ENCODE measurements around the gene ZDHHC14.

Gene ZDHHC14

GRCh38 chr6:157556144-157556645, 175.2 kb downstream of the ZDHHC14 start:
- no peak for TF ChIP-seq CREB5 (CRISPR knock-in tag; IDR thresholded peaks at IDR 0.05; ENCODE audit: low read depth)
- TF ChIP-seq ISL1 (CRISPR knock-in tag; IDR thresholded peaks at IDR 0.05): no peak
- no peak for TF ChIP-seq TOX (CRISPR knock-in tag; IDR thresholded peaks at IDR 0.05; ENCODE audit: borderline replicate concordance)
- TF ChIP-seq ZNF8 (CRISPR knock-in tag; IDR thresholded peaks at IDR 0.05): no peak
- no peak for TF ChIP-seq RARB (CRISPR knock-in tag; IDR thresholded peaks at IDR 0.05)
- no peak for TF ChIP-seq SNAI2 (CRISPR knock-in tag; IDR thresholded peaks at IDR 0.05)
- no peak for TF ChIP-seq TCF4 (CRISPR knock-in tag; IDR thresholded peaks at IDR 0.05; ENCODE audit: borderline replicate concordance)
- TF ChIP-seq ARNTL (CRISPR knock-in tag; IDR thresholded peaks at IDR 0.05; ENCODE audit: borderline replicate concordance, low read depth): no peak
- no peak for TF ChIP-seq OSR1 (CRISPR knock-in tag; IDR thresholded peaks at IDR 0.05)

GRCh38 chr6:157556671-157557430, 175.9 kb downstream of the ZDHHC14 start:
- ATAC-seq: no peak
- no peak for TF ChIP-seq ZFP3 (CRISPR knock-in tag; IDR thresholded peaks at IDR 0.05)
- TF ChIP-seq PPARA (CRISPR knock-in tag; IDR thresholded peaks at IDR 0.05; ENCODE audit: borderline replicate concordance): no peak
- no peak for TF ChIP-seq ZNF70 (CRISPR knock-in tag; IDR thresholded peaks at IDR 0.05)
- TF ChIP-seq CSRNP3 (CRISPR knock-in tag; IDR thresholded peaks at IDR 0.05): no peak
- TF ChIP-seq OSR1 (CRISPR knock-in tag; IDR thresholded peaks at IDR 0.05): no peak
- TF ChIP-seq ISL1 (CRISPR knock-in tag; IDR thresholded peaks at IDR 0.05): no peak

More at GRCh38 chr6:157556144-157556645, 175.2 kb downstream of the ZDHHC14 start:
- no peak for ATAC-seq

- no peak for ATAC-seq
- no peak for TF ChIP-seq CSRNP3 (CRISPR knock-in tag; IDR thresholded peaks at IDR 0.05)
- TF ChIP-seq PPARA (CRISPR knock-in tag; IDR thresholded peaks at IDR 0.05; ENCODE audit: borderline replicate concordance): no peak
- TF ChIP-seq ZC3H10 (CRISPR knock-in tag; IDR thresholded peaks at IDR 0.05): no peak
- no peak for TF ChIP-seq ZFP3 (CRISPR knock-in tag; IDR thresholded peaks at IDR 0.05)
- no peak for TF ChIP-seq GLIS3 (CRISPR knock-in tag; IDR thresholded peaks at IDR 0.05)
- TF ChIP-seq ISL1 (CRISPR knock-in tag; IDR thresholded peaks at IDR 0.05): no peak
- no peak for TF ChIP-seq TCF4 (CRISPR knock-in tag; IDR thresholded peaks at IDR 0.05; ENCODE audit: borderline replicate concordance)
- TF ChIP-seq POU6F1 (CRISPR knock-in tag; IDR thresholded peaks at IDR 0.05; ENCODE audit: borderline replicate concordance, low read depth): no peak
- TF ChIP-seq PATZ1 (CRISPR knock-in tag; IDR thresholded peaks at IDR 0.05; ENCODE audit: borderline replicate concordance): no peak
- no peak for TF ChIP-seq BACH2 (CRISPR knock-in tag; IDR thresholded peaks at IDR 0.05; ENCODE audit: borderline replicate concordance)
- no peak for TF ChIP-seq ZNF70 (CRISPR knock-in tag; IDR thresholded peaks at IDR 0.05)
These were observed 176.6 kb downstream of the ZDHHC14 start for GRCh38 chr6:157557559-157557958.

GRCh38 chr6:157558049-157558448, 177.1 kb downstream of the ZDHHC14 start:
- TF ChIP-seq GLIS3 (CRISPR knock-in tag; IDR thresholded peaks at IDR 0.05): no peak
- no peak for TF ChIP-seq ESRRG (CRISPR knock-in tag; IDR thresholded peaks at IDR 0.05)
- no peak for TF ChIP-seq ARNTL (CRISPR knock-in tag; IDR thresholded peaks at IDR 0.05; ENCODE audit: borderline replicate concordance, low read depth)
- TF ChIP-seq ZFP3 (CRISPR knock-in tag; IDR thresholded peaks at IDR 0.05): no peak
- TF ChIP-seq BACH2 (CRISPR knock-in tag; IDR thresholded peaks at IDR 0.05; ENCODE audit: borderline replicate concordance): no peak
- TF ChIP-seq CREB5 (CRISPR knock-in tag; IDR thresholded peaks at IDR 0.05; ENCODE audit: low read depth): no peak
- no peak for TF ChIP-seq CSDC2 (CRISPR knock-in tag; IDR thresholded peaks at IDR 0.05)
- TF ChIP-seq ZNF8 (CRISPR knock-in tag; IDR thresholded peaks at IDR 0.05): no peak
- TF ChIP-seq ZFP30 (CRISPR knock-in tag; IDR thresholded peaks at IDR 0.05): no peak
- no peak for TF ChIP-seq ZNF70 (CRISPR knock-in tag; IDR thresholded peaks at IDR 0.05)
- no peak for TF ChIP-seq RARB (CRISPR knock-in tag; IDR thresholded peaks at IDR 0.05)
- no peak for ATAC-seq

Data from SK-N-SH treated with all-trans-retinoic acid at 6 μM for 48 hours (cell line).